Measurements from ENCODE around the gene GTPBP6. TPM values are rescaled to one million over a fixed set of nuclear protein-coding genes. Genes with fewer than 3 reads are reported as not detected.
"Not testable (repeated sequence)": the region's sequence is repeated elsewhere in the genome, so short reads cannot be mapped to it uniquely, and the experiment has no call there.

The GTPBP6 gene
- total RNA-seq, 1 donor from 2014 or later: 68.2 TPM

DNA sequence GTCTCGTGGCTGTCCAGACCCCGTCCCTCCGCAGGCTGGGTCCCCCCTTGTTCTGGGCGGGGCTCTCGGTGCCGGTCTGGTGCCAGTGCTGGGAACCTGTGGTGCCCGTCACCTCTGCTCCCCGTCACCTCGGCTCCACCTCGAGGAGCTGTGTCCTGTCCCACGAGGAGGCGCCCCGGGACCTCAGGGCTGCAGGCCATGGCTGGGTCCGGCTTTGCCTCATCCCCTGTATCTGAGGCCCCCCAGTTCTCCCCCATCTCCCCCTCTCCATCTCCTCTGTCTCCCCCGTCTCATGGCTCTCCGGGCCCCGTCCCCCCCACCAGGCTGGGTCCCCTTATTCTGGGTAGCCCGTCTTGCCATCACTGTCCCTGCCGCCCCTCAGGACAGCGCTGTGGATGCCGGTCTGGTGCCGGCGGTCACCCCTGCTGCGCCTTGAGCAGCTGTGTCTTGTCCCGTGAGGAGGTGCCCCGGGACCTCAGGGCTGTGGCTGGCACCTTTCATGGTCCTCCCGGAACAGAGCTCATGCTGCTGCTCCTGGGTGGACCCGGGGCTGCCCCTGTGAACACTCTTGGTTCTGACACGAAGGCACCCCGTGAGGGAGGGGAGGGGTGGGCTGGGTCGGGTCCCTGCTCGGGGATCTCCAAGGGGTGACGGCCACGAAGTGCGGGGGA, 13.4 kb upstream of the GTPBP6 start:
- DNase-seq (ENCODE audit: low read depth): no peak
- H3K4me3 ChIP-seq (ENCODE audit: low read depth, low read length): no peak overlapping the region
- H3K36me3 ChIP-seq (ENCODE audit: control insufficient read depth, insufficient read depth, low read length): no peaks in the 10 kb centered on the region
- H3K27me3 ChIP-seq (ENCODE audit: control insufficient read depth, insufficient read depth, low read length): peaks cover 2% of the 10 kb centered on the region
- TF ChIP-seq, protein P1, sequence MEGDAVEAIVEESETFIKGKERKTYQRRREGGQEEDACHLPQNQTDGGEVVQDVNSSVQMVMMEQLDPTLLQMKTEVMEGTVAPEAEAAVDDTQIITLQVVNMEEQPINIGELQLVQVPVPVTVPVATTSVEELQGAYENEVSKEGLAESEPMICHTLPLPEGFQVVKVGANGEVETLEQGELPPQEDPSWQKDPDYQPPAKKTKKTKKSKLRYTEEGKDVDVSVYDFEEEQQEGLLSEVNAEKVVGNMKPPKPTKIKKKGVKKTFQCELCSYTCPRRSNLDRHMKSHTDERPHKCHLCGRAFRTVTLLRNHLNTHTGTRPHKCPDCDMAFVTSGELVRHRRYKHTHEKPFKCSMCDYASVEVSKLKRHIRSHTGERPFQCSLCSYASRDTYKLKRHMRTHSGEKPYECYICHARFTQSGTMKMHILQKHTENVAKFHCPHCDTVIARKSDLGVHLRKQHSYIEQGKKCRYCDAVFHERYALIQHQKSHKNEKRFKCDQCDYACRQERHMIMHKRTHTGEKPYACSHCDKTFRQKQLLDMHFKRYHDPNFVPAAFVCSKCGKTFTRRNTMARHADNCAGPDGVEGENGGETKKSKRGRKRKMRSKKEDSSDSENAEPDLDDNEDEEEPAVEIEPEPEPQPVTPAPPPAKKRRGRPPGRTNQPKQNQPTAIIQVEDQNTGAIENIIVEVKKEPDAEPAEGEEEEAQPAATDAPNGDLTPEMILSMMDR (IDR thresholded peaks at IDR 0.05; ENCODE audit: insufficient read depth, low read length, severe bottlenecking): no peak
- no peak for FAIRE-seq

DNA sequence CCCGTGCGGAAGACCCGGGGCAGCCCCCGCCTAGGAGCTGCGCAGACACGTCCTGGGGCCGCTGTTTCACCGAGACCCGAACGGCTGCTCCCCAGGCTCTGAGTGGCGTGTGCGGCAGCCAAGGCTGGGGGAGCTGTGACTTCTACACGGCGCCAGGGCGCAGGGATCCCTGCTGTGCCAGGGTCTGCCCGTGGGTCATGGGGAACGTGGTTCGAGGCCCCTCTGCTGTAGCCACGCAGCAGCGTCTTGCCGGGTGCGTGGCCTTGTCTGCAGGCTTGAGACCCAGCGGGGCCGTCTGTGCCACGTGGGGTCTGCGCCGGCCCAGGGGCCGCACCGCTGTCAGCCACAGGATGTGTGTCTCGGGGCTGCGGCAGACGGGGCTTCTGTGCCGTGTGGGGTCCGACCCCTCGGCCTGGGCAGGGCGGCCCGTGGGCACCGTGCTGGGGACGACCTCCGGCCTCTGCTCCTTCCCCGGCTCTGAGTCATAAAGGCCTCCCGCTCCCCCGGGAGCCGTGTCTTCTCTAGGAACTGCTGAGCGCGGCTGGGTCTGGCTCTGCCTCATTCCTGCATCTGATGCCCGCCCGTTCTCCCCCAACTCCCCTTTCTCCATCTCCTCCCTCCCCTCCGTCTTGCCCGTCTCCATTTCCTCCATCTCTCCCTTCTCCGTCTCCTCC, 12.7 kb upstream of the GTPBP6 start:
- Histone ChIP-seq H3K4me3 (ENCODE audit: low read depth, low read length) (no peak overlapping the region), H3K36me3 (ENCODE audit: control insufficient read depth, insufficient read depth, low read length) (no peaks in the 10 kb centered on the region), H3K27me3 (ENCODE audit: control insufficient read depth, insufficient read depth, low read length) (peaks cover 2% of the 10 kb centered on the region)
- TF ChIP-seq, protein P1 (IDR thresholded peaks at IDR 0.05; ENCODE audit: insufficient read depth, low read length, severe bottlenecking): no peak
- no peak for DNase-seq (ENCODE audit: low read depth)
- no peak for FAIRE-seq

DNA sequence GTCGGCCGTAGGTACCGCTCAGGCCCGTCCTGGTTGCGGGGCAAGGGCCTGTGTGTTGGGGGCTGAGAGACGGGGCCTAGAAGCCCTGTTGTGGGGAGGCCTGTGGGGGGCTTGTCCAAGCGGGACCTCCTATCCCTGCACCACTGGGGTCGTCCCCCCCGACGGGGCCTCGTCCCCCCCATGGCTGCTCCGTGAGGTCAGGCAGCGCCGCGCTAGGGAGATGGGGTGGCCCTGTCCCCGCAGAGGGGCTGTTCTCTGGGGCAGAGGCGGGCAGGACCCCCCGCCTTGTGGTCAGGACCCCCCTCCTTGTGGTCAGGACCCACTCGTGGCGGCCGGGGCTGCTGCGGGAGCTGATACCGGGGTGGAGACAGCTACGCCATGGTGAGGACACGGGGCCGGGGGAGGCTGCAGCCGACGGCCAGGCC, 12.1 kb upstream of the GTPBP6 start:
- DNase-seq (ENCODE audit: low read depth): no peak
- TF ChIP-seq, protein P1 (IDR thresholded peaks at IDR 0.05; ENCODE audit: insufficient read depth, low read length, severe bottlenecking): no peak
- Histone ChIP-seq H3K36me3 (ENCODE audit: control insufficient read depth, insufficient read depth, low read length) (no peaks in the 10 kb centered on the region), H3K4me3 (ENCODE audit: low read depth, low read length) (no peak overlapping the region), H3K27me3 (ENCODE audit: control insufficient read depth, insufficient read depth, low read length) (peaks cover 2% of the 10 kb centered on the region)
- FAIRE-seq: no peak

DNA sequence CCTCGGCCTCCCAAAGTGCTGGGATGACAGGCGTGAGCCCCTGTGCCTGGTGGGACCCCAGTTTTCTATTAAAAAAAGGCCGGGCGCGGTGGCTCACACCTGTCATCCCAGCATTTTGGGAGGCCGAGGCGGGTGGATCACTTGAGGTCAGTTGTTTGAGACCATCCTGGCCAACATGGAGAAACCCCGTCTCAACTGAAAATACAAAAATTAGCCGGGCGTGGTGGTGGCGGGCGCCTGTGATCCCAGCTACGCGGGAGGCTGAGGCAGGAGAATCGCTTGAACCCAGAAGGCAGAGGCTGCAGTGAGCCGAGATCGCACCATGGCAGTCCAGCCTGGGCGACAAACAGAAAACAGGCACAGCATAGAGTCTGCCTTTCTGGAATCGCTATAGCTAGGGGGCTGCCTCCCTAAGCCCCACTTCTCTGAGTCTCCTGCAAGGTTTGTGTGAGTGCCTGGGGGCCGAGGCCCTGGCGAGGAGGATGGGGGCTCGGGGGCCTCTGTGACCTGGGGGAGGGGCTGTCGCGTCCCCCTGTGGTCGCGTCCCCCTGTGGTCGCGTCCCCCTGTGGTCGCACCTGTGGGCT, 11.6 kb upstream of the GTPBP6 start:
- not testable (repeated sequence) for H3K27me3 ChIP-seq (ENCODE audit: control insufficient read depth, insufficient read depth, low read length); FAIRE-seq; H3K36me3 ChIP-seq (ENCODE audit: control insufficient read depth, insufficient read depth, low read length); H3K4me3 ChIP-seq (ENCODE audit: low read depth, low read length); DNase-seq (ENCODE audit: low read depth)

DNA sequence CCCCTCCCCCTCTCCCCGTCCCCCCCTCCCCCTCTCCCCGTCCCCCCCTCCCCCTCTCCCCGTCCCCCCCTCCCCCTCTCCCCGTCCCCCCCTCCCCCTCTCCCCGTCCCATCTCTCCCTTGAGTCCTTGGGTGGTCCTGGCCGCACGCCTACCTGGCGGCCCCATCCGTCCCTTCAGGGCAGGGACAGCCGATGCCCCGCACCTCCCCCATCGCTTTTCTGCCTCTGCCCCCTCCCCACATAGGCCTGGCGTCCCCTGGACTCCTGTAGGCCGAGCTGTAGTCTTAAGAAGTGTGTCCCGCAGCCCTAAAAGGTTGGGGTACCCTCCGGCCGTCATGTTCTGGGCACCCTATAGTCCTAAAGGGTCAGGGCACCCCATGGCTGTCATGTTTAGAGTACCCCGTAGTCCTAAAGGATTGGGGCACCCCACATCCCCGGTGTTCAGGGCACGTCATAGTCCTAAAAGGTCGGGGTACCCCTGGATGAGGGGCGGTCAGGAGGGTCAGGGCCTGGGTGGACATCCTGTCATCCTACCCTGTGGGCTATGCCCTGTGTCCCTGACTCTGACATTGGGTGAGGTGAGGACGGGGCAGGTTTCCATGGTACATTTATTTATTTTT, 10.8 kb upstream of the GTPBP6 start:
- peaks cover 2% of the 10 kb centered on the region for H3K27me3 ChIP-seq (ENCODE audit: control insufficient read depth, insufficient read depth, low read length)
- no peak for FAIRE-seq

More for the DNA sequence above, 10.8 kb upstream of the GTPBP6 start:
- no peak for DNase-seq (ENCODE audit: low read depth)
- H3K4me3 ChIP-seq (ENCODE audit: low read depth, low read length): no peak overlapping the region
- TF ChIP-seq, protein P1 (IDR thresholded peaks at IDR 0.05; ENCODE audit: insufficient read depth, low read length, severe bottlenecking): no peak
- no peaks in the 10 kb centered on the region for H3K36me3 ChIP-seq (ENCODE audit: control insufficient read depth, insufficient read depth, low read length)
